Measurements from ENCODE around the gene CERKL.

Gene CERKL

DNA sequence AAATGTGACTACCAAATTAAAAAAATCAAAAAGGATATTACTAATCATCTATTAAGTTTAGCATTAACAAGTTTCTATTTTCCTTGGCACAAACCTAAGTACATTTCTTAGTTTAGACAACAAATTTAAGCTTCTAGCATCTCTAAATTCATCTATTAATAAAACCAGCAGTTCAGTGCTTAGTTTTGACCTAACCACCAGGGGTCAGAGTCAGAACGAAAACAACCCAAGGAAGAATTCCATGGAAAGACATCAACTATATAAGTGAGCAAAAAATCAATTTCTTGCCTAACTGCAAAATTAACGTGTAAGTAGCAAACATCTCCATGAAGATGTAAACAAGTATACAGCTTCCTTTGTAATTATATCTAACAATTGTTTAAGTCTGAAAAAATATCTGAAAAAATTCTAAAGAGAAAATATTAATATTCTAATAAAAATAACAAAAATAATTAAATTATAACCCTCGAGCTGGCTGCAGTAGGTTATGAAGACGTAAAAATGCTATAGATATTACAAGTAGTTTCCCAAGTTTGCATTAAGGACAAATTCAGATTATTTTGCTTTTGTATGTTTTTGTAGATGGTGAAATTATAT, 83.7 kb downstream of the CERKL start:
- DNase-seq, result no peak

DNA sequence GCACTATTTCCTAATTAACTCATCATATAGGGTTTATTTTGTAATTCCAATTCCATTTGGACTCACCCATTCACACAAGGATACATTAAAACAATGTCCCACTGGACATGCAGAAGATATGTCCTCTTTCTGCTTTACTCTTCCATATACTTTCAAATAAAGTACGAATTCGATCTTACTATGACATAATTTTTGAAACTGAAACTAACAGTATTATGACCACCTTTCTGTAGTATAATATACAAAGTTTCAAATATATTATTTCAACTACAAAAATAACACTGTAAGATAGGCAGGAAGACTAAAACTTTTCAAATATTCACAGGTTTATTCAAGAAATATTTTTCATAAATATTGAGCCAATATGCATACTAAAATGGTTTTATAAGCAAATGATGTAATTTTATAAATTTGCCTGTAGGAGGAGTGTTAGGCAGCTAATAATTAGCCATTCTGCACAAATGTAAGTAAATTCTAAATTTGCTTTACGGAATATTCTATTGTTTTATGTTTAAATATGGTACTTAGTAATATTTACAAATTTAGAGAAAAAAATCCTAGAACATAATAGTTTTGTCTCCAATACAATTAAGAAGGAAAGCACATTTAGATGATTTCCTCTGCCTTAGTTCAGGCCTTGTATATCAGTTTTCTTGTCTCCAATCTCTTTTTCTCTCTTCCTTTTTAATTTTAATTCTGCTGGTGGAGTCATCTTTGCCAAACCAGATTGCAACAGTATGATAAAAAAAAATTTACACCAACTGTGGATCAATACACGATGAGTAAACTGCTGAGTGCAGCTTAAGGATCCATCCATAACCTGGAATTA, 85.9 kb downstream of the CERKL start:
- DNase-seq, result no peak

DNA sequence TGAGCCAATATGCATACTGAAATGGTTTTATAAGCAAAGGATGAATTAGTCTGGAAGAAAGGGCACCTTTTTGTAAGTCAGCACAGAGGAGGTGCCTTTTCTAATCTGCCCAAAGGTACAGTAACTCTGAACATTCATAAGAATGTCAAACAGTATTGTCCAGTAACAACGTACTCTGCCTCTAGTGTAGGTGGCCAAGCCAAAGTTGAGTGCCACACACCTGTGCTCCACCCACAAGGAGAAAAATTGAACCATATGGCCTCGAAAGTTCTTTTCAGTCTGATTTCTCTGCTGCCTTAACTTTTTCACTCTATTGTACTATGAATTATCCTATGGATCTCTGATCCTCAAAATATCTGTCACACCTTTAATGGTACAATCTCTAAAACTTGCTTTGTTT, 86.8 kb downstream of the CERKL start:
- no peak for DNase-seq

DNA sequence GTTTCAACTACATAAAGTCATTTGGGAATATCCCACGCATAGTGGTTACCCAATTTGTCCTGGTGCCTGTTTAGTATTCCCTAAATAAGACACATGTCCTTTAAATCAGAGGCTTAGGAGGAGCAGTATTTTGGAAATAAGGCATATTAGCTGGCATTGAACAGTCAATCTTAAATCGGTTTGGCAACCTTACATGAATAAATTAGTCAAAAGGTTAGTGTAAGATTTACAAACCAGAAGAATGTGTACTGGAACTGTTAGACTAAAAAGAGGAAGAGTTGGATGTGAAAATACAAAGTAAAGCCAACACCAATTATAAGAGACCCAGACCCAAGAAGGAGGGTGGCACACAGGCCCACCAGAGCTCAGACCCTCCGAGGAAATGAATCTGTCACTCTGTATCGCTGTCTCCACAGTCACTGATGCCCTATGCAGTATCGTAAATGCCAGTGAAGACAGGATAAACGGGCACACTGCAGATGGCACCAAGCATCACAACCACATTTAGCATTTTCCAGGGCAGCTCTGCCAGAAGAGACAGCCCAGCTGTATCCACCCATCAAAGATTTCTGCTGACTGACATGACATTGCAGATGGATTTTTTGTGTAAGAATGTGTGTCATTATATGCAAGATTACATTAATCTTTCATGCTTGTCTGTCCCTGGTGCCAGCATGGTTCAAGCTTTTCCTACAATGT, 90.4 kb downstream of the CERKL start:
- DNase-seq, result no peak

DNA sequence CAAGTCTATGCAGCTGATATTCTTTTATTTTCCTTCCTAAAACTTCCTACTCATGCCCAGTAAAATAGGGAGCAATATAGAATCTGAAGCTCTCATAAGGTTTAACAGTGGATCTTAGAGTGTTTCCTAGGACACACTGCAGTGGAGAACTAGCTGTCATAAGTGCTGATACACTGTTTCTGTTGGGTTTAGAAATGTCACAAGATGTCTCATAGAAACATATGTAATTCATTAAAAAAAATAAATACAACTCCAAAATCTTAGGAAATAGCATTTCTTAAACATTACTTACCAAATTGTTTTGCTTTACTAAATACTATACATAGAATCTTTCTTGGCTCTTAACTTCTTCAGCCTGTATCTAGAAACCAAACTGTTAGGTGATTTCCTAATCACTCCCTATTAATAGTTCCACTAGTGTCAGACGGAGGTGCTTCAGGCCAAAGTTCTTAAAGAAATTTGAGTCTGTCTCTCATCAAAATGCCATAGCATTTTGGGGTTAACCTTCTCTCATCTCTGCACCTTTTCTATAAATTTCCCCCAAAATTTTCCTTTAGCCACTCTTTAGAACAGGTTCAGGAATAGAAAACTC, 93.7 kb downstream of the CERKL start:
- no peak for DNase-seq

DNA sequence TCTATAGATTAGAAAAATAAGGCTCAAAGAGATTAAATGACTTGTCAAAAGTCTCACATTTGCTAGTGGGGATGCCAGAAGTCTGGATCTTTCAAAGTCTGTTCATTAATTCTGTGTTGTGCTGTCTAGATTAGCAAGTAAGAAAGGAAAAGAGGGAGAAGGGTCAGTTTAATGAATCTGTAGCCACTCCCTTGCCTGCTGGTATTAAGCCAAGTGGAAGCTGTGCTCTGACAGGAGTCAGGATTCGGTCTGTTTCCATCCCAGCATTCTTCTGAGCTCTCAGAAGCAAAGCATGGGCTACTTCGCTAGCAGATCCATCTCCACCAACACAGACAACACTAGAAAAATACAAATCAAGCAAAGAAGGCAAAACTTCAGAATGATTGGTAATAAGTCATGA, 98.5 kb downstream of the CERKL start:
- DNase-seq, result no peak

DNA sequence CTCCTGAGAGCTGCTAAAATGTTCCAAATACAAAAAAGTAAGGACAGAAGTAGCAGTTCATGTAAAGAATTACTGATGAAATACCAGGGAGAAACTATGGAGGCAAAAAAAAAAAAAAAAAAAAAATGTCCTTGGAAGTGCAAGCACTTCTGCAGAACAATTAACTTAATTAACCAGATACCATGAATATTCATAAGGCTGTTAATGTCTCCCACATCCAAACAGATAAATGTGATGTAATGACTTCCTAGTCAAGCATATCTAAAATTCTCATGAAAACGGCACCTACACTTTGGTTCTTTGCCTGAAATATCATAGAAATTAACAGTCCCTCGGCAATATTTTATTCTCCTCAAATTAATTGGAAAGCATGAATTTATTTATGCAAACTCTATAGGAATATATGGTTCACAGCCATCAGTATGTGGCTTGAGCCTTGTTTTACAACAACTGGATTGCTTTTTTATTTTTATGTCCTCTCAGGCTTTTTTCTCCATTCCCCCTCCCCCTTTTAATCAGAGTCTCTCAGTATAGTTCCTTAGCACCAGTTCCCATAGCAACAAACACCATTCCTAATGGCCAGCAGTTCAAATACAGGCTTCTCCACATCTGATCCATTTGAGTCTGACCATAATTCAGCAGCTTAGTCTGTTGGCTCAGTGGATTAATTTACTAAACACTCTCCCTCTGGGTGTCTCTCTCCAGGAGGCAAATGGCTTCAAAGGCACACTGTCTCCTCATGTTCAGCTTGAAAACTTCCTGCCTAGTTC, 102.7 kb downstream of the CERKL start:
- no peak for DNase-seq

DNA sequence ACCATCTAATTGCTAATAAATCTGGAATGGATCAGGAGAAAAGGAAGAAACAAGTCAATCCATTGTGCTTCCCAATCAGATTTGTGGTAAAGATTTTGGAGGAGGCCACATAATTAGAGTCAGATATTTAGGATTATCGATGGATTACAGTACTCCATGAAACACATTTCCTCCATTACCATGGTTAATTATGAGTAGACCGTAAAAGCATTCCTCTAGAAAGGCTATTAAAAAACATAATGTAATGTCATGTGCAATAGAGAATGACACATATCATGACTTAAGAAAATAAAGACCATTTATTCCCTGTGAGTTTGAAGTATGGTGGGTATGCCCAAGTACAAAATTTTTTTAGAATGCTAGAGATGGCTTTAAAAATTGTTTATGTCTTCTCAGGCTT, 103.7 kb downstream of the CERKL start:
- no peak for DNase-seq

DNA sequence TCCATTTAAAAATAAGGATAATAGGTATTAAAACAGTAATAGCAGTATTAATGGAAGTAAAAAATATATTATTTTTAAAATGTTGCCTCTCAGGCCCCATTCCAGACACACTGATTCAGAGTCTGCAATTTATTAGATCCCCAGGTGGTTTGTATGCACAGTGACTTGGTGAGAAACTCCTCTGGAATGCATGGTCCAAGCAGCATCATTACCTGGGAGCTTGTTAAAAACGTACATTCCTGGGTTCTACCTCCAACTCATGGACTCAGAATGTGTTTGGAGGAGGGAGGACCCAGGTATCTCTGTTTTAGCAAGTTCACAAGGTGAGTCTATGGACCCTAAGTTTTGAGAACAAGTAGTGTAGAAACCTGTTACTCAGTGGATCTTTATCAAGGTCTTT, 104.1 kb downstream of the CERKL start:
- DNase-seq, result no peak

DNA sequence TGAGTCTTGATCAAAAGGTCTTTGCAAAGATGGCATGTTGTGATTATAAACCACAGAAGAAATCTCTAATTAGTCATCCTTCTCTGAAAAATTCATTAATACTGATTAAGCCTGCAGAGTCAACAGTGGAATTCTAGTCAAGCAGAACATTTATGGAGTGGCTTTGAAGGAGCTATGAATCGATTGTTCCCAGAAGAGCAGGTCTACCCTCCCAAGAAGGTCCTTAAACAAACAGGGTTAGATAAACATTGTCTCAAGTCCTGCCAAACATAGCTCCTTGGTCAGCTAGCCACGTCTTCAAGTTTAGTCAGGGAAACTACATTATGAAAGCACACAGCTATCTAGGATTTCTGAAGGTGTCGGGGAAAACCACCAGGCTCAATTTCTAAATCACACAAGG, 110.8 kb downstream of the CERKL start:
- no peak for DNase-seq

DNA sequence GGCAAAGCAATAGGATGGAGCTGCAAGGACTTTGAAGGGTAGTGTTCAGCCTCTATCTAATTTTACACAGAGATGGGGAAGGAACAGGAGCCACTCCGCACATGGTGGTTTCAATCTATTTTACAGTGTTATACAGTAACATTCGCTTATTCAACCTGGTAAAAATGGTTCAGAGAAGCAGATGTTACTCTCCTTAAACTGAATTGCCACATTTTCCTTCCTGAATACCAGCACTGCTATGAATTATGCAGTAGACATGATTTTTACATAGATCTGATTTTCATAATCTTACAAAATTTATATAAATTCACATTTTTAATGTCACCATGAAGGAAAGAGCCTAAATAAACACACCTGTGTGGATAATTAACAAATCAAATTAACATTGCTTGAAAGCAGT, 114.7 kb downstream of the CERKL start:
- DNase-seq, result no peak

DNA sequence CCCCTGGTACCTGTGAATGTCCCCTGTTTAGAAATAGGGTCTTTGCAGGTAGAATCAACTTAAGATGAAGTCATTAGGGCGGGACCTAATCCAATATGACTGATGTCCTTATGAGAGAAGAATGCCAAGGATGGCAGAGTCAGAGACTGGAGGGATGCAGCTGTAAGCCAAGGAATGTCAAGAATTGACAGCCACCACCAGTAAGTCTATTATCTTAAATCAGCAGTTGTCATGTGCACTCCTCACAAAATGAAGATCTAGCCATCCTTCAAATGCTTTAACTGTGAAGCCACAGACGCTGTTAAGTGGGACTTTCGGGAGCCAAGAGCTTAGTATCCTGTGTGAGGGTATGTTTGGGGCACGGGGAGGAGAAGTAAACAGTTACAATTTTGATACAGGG, 116.5 kb downstream of the CERKL start:
- no peak for DNase-seq

DNA sequence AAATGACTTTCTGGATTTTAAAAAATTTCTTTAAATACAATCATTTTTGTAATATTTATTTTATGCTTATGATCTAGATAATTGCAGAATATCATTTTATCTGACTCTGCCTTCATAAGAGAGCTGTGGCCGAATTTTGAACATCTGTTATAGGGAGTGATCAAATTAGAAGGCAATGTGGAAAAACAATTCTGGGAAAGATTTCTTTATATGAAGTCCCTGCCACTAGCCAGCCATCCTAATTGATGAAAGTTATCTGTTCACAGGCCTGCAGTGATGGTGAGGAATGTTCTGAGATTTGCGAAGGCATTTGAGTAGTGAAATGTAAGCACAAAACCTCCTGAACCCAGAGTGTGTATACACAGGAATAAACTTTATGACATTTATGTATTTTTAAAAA, 120.2 kb downstream of the CERKL start:
- no peak for DNase-seq

DNA sequence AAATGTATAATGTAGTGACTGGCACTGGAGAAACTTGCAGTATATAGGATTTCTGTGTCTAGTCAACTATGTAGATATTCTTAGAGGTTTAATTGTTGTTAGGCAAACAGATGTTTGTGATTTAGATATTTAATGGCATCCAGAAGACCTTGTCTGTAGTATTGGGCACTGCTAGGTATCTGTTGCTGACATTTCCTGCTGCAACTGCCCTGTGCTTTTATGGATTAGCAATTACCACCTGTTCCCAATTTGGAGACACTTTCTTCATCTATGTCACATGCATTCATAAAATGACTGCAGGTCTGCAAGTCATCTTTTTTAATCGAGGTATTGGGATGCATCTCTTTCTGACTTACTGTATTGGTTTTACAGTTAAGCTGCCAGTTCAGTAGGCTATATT, 128.5 kb downstream of the CERKL start:
- DNase-seq, result no peak

DNA sequence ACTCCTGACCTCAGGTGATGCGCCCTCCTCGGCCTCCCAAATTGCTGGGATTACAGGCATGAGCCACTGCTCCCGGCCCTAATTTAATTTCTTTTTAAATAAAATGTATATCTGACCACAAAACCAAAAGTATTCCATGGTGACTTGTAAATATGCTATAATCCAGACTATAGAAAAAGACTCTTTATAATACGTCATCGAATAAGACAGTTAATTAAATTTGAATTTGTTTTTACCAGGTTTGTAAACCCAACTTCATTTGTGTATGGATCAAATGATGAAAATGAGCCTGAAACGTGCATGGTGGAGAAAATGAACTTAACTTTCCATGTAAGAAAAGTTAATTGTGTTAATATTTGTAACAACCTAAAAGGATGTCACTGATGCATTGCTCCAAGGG, 129.8 kb downstream of the CERKL start:
- no peak for DNase-seq

DNA sequence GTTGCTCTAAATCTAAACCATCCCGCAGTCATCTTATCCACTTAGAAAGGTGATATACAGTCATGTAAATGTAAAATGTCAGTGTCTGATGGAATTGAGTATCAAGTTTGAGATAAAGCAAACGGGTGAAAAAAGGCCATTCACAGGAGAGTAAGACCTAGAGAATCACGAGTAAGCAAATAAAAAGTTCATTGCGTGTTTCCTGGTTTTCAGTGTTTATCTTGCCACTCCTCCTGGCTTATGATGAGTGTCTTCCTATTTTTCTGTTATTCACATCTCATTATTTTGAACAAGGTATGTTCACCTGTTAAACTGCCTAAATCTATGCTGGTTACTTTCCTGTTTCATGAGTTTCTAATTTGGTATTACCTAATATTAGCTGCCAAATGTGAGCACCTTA, 130.9 kb downstream of the CERKL start:
- DNase-seq, result no peak

DNA sequence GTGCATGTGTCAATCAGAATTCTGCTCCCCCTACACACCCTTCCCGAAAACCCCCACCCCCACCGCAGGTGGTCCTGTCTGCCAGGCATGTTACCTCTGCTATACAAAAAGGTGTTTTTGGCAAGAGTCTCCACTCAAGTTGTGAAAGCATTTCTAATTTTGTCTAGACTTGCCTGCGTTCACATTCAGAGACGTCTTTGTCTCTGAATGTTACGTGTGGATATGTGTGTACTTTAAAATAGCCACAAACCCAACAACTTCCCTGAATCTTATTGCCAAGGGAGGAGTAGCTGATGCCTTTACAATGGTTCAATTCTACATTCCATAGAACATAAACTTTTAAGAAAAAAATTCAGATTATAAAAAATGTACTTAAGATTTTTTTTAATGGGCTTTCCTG, 133.1 kb downstream of the CERKL start:
- DNase-seq, result no peak

DNA sequence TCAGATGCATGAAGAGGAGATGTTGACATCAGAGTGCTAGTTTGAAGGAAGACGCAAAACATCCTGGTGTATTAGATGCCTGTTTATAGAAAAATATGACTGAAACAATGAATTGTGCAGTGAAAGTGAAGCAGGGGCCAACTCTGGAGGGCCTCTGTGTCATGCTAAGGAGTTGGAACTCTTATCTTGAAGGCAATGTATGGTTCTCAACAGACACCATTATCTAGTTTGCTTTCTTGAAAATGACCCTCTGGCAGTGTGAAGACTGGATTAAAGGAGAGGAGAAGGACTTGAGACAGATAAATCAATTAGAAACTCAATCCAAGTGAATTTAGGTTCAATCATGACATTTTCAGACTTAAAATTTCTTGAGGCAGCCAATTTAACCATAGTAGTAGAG, 136.7 kb downstream of the CERKL start:
- no peak for DNase-seq

DNA sequence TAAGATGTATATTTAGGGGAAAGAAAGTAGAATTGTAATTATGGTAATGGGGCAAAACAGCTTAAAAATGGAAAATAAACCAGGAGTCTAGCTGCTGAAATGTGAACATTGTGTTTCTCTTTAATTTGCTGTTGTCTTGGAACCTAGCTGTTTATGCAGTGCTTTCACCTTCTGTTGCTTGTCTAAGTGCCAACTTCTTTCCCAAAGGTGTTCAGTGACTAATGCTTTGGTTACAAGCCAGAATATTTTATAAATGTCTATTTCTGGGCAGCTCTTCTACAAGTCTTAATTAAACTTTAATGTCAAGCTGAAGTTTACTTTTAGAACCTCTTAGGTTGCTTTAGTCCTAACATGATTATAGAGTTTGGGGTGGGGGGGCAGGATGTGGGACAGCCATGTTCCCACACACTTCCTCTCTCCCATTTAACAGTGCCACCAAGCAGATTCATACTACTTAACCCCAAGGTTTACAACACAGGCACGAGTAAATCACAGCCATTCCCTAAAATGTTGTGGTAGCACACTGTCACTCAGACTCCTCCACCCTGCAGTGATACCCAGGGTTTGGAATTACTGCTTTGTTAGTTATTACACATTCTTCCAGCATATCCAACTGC, 139.1 kb downstream of the CERKL start:
- no peak for DNase-seq

DNA sequence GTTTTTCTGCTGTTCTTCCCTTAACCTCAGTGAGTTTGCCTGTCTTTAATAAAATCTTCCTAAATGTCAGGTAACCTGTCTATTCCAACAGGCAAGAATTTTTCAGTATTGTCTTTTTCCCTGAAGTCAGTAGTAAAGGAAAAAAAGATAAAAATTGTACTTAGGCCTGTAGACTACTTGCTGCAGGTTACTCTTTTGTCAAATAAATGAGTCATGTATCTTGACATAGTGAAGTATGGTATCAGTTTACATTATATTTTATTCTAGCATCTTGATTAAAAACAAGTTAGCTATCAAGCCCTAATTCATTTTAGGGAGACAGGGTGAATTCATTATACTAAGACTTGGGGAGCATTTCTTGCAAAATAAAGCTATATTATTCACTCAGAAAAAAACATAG, 139.9 kb downstream of the CERKL start:
- DNase-seq, result no peak

DNA sequence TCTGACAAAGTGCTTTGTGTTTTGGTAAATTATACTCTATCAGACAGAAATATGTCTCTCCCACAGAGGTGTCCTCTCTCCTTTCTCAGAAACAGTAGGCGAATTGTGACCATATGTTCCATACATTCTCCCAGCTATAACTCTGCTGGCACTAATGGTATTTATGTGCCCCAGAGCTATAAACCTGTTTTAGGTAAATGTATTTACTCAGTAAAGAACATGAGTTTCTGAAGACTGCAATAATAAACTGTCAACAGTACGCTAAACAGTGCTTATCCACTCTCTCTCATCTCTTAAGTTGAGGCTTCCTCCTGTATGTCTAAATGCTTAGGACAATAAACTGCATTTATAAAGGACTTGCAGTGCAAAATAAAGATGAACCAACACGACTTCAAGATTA, 141.2 kb downstream of the CERKL start:
- DNase-seq, result no peak

DNA sequence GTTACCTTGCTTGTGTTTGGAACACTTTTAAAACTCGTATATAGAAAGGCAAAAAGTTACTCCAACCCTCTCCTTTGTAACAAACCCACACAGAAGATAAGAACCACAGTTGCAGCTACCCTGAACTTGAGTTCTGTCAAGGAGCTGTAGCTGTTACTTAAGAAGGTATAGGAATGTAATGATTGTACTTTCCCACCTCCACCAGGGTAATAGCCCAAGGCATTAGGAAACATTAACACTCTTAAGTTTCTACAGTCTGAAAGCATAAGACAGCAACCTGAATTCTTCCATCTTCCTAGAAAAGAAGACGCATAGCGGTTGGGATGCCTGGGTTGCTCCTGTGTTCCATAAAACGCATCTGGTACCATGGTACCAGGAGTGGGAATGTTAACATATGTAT, 156.7 kb downstream of the CERKL start:
- DNase-seq, result no peak

DNA sequence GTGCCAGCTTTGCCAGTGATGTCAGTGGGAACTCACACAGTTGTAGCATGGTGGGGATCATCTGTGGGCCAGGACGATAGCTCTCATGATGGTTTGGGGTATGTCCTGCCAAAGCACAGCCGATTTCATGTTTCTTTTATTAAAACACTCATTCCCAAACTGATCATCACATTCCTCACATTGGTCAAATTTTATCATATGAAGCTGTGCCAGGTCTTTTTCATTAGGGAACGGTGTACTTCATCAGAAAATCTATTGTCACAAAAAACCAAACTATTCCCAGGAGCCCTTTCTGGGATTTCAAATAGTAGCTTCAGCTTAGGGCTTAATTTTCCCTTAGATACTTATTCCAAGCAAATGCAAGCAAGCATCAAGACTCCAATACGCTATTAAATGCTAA, 157.7 kb downstream of the CERKL start:
- DNase-seq, result no peak

All from NCI-H526 treated with DMSO at 0.1 percent for 48 hours (cell line).